Putamen (tissue), 1 donor: ENCODE measurements around the gene TPRKB.
"Not testable (repeated sequence)": the region's sequence is repeated elsewhere in the genome, so short reads cannot be mapped to it uniquely, and the experiment has no call there.

Source experiments
- DNase-seq: peaks from one replicate; pipeline ENCODE4 v3.0.0-alpha.2; 2016; ENCODE audit warnings: low spot score

Gene TPRKB

GRCh38 chr2:73739101-73739500 is 2.0 kb upstream of the TPRKB start:
- DNase-seq = no peak

DNA sequence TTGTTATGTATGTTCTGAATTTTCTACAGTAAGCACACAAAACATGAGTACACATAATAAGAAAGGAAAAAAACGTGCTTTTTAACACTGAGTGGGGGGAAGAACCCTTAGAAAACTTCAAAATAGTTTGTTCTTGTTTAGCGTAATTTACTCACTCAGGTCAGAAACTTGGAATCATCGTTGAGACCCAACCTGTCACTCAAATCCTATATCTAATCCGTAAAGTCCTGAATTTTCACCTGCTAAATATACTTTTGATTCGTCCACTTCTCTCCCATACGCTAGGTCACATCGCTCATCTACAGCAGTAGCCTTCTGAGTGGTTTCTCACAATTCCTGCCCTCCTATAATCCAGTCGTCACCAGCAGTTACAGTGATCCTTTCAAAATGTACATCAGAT is 767 bp downstream of the TPRKB start:
- no peak for DNase-seq

GRCh38 chr2:73730810-73731209 is 6.3 kb downstream of the TPRKB start:
- DNase-seq = no peak

- DNase-seq = no peak
Observed at GRCh38 chr2:73728711-73729110, 8.4 kb downstream of the TPRKB start.

DNA sequence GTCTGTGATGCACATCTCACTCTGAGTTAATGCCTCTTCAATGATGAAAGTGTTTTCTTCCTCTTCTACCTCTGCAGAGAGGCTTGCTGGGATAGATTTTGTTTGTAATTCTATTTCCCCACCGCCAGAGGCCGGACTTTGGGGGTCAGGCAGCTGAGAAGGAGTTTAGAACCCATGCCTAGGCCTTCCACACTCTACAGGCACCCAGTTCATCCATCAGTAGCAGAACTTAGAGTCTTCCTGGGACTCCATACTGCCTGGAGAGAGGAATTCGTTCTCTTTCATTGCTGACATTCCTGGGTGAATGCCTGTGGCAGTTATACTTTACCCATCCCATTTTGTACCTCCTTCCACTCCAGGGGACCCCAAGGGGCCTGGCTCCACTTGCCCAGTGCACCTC is 9.1 kb downstream of the TPRKB start:
- DNase-seq = no peak

- DNase-seq = not testable (repeated sequence)
Observed at GRCh38 chr2:73726657-73727056, 10.5 kb downstream of the TPRKB start.

DNA sequence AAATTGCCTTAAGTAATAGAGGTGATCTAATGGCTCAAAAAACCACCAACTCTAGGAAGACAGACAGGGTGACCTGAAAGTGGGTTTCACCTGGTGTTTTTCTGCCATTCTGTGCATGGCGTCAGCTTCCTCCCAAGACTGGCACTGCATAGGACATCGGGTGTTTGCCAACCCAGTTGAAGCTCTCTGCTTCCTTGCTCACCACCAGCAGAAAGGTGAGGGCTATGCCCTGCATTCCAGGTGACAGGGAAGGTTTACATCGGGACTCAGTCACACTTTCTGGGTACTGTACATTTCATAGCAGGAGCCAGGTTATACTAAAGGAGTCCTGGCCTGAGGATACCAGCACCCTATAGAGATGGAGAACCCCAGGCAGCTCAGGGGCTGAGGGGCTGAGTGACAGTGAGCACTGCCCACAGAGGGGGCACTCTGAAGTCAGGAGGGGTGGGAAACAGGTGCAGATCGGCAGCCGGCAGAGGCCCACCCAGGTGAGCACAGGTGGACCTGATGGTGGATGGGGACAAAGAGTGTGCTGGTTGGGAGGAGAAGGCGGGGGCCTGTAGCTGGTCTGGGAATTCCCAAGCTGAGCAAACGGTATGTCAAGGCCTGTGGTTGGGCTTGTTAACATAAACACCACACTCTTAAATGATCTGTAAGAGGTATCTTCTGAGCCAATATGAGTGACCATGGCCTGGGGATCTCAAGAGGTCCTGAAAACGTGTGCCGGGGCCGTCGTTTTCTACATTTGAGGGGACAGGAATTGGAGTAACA is 18.1 kb downstream of the TPRKB start:
- DNase-seq = no peak

DNA sequence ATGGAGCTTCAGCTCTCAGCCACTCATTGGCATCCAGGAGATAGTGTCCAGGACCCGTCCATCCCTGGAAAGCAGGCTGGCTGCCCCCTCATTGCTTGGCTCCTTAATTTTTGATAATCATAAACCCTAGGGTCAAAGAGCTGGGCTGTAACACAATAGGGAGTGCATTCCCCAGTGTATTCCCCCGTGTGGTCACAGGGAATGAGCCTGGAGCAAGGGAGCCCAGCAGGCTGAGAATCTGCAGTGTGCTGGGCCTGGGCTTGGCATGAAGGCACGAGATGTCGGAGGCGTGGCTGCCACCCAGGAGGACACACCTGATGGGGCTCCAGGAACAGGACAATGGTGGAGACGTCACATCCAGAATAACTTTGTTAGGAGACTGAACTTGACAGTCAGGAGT is 18.7 kb downstream of the TPRKB start:
- DNase-seq = no peak

- not testable (repeated sequence) for DNase-seq
Observed at GRCh38 chr2:73717695-73718094, 19.4 kb downstream of the TPRKB start.

- DNase-seq = no peak
Observed at GRCh38 chr2:73717251-73717606, 19.9 kb downstream of the TPRKB start.

DNA sequence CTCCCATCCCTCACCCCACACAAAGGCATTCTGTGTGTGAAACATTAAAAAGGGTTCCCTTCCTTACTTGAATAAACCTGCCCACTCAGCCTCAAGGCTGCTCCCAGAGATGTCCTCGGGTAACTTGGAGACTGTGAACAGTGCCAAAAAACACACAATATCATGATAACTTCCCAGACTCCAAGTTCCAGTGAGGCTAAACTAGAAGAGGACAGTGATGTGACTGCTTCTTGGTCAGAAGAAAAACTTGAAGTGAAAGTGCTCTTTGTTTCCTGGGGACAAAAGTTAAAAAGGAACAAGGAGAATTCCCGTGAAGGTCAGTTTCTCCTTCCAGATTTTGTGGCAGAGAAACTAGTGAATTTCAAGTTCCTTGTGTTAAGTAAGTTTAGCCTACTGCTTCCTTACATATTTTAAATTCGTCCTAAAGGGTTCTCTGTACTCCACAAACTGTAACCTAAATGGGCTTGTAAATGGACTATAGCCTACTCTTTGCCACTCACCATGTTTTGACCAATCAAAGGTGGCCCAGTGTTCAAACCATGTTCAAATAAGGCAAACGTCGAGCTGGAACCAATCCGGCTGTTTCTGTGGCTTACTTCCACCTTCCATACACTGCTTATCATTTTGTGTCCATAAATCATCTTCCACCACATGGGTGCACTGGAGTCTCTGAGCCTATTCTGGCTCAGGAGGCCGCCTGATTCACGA is 20.4 kb downstream of the TPRKB start:
- no peak for DNase-seq

- DNase-seq = no peak
Observed at GRCh38 chr2:73714091-73714490, 23.1 kb downstream of the TPRKB start.

- no peak for DNase-seq
Observed at GRCh38 chr2:73708527-73708926, 28.6 kb downstream of the TPRKB start.

- DNase-seq = no peak
Observed at GRCh38 chr2:73707636-73708035, 29.5 kb downstream of the TPRKB start.

DNA sequence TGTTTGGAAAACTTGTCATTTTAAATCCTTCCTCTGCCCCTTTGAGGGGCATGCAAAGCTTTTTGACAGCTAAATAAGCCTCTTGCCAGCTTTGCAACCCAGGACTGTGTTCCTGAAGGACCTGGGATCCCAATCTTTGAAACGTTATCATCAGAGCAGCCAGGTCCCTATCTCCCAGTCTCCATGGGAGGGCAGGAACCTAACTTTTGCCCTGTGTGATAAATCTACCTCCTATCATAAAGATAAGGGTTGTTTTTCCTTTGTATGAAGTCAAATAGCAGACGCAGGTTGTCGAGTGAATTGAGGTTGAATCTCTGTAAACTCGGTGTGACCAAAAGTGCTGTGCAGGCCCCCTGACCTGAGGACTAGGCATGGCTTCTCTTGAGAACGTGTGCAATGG is 30.1 kb downstream of the TPRKB start:
- no peak for DNase-seq

GRCh38 chr2:73705091-73705490 is 32.1 kb downstream of the TPRKB start:
- no peak for DNase-seq

DNA sequence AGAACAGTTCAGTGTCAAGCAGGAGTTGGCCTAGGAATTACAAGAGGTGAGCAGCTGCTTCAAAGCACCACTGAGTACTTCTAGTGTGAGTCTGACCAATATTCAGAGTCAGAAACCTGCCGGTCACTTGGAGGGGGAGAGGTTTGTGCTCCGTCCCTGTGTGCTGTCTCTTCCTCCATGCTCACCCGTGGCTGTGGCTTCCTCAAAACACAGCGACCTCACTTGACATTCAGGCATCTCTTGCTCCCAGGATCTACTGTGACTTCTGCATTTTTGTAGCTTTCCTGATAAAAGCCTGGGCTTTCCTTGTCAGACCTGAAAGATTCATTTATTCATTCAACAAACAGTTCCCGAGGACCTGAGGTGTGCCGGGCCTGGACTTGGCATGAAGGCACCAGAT is 32.9 kb downstream of the TPRKB start:
- no peak for DNase-seq

- no peak for DNase-seq
Observed at GRCh38 chr2:73703675-73704074, 33.5 kb downstream of the TPRKB start.

DNA sequence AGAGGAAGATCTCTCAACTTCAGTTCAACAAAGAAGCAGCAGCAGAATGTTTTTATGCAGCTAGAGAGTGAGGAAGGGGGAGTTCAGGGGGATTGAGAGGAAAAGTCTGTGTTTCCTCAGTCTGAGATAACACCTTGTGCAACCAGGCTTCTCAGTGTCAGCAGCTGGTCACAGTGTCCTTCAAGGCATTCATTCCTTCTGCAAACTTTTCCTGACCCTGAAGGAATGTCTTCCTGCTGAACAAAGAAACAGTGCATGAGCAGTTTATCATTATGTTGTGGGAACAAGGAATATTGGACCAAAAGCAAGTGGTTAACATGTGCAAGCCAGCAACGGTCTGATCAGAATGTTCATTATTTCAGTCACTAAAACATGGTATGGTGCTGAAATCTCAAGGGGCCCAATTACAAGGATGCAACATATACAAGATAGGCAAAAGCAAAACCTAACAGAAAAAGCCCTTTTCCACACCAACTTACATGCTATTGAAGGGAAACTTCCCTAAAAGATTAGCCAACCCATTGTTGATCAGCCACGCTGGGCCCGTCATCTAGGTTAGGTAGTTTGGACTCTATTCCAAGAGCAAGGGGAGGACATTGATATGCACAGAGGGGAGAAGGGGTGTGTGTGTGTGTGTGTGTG is 34.2 kb downstream of the TPRKB start:
- DNase-seq = not testable (repeated sequence)

DNA sequence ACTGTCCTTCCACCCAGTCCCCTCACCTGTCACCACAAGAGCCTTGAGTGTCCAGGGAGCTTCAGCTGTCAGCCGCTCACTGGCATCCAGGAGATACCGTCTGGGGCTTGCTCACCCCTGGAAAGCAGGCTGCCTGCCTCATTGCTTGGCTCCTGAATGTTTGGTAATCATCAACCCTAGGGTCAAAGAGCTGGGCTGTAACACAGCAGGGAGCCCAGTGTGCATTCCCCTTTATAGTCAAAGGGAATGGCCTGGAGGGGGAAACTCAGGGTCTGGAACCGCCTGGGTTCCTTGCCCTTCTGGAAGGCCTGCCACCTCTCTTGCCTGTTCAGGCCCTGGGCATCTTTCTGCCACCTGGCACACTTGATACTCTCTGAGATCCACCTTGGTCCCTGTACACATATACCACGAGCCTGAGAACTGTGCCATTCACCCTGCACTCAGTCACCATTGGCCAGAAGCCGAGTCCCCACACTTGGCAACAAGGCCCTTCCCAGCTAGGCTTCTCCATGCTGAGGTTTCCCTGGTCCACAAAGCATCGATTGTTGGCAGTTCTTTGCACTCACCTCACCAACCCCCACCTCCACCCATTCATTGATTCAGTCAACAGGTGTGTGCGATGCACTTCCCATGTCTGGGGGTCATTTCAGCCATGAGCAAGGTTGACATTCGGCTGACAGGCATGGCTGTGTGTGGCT is 35.0 kb downstream of the TPRKB start:
- no peak for DNase-seq

DNA sequence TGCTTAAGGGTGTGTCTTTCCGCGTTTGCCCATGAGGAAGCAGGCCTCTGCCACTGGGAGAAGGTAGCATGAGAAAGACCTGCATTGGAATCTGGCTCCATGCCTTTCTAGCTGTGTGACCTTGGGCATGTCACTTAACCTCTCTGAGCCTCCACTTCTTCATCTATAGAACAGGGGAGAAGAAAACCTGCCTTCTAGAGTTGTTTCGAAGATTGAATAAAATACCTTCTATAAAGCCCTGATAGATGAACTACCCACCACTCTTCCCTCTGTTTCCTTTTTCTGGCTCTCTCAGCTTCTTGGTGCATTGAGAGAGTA is 35.7 kb downstream of the TPRKB start:
- DNase-seq = not testable (repeated sequence)

DNA sequence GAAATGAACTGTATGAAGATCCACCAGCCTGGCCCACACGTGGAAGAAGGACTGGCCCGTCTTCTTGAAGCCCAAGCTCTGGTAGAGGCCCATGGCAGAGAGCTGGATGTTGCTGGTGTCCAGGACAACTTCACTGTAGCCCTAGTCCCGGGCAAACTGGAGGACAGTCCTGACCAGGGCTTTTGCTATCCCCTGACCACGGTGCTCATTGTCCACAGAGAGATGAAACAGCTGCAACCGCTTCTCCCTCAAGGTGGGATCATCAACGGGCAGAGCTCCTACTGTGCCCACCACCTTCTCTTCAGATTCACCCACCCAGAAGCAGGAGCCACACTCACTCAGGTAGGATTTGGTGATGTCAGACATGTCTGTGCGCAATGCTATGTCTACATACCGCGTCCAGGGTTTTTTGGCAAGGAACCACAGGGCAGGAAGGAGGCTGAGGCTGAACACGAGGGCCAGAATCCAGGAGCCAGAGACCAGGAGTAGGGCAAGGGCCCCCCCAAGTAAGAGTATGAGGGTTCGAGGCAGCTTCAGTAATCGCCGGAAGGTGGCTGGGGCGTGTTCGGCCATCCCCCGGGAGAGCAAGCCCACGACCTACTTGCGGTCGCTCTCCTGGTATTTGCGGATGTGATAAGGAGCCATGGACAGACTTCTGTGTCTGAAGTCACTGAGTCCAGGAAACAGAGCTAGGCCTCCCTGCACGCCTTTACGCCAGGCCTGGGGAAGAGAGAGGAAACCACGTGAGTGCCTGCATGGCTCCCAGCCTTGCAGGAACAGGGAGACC is 36.3 kb downstream of the TPRKB start:
- no peak for DNase-seq
